Activated CD8-positive, alpha-beta T cell treated with anti-CD3 and anti-CD28 coated beads for 36 hours (primary cell): Measurements from ENCODE around the gene TAS2R3. TPM values are rescaled to one million over a fixed set of nuclear protein-coding genes. Genes with fewer than 3 reads are reported as not detected.

Experiments
- ATAC-seq: fragments of 200-7000 bp; cut with Tn5 transposase; one replicate; pipeline ENCODE4 v1.10.0; 2021; ENCODE audit warnings: mild to moderate bottlenecking, moderate library complexity
- CTCF ChIA-PET: fragments of 350-600 bp; sonication (Branson Sonifier 250); formaldehyde crosslinking; loops from one replicate; lab custom pipeline; 2021; ENCODE audit warnings: antibody characterized with exemption; lab: Charles Lee
- POLR2A ChIA-PET: fragments of 350-600 bp; sonication (Branson Sonifier 250); formaldehyde crosslinking; loops from one replicate; lab custom pipeline; 2021; ENCODE audit warnings: antibody characterized with exemption; lab: Charles Lee
- DNase-seq: peaks from one replicate; pipeline ENCODE4 v3.0.0-alpha.2; 2020
- H3K27ac Mint-ChIP-seq: one replicate; pipeline ENCODE4 v1.8.0; 2021; ENCODE audit warnings: mild to moderate bottlenecking, mixed read lengths
- H3K27me3 Mint-ChIP-seq: one replicate; pipeline ENCODE4 v1.8.0; 2021; ENCODE audit warnings: mixed read lengths
- H3K36me3 Mint-ChIP-seq: one replicate; pipeline ENCODE4 v1.8.0; 2021; ENCODE audit warnings: low read depth, mixed read lengths
- H3K4me1 Mint-ChIP-seq: one replicate; pipeline ENCODE4 v1.8.0; 2021; ENCODE audit warnings: low read depth, mixed read lengths
- H3K4me3 Mint-ChIP-seq: one replicate; pipeline ENCODE4 v1.8.0; 2021; ENCODE audit warnings: mild to moderate bottlenecking, moderate library complexity, mixed read lengths
- H3K9me3 Mint-ChIP-seq: one replicate; pipeline ENCODE4 v1.8.0; 2021; ENCODE audit warnings: mixed read lengths
- CTCF ChIP-seq: fragments of 200-600 bp; IDR thresholded peaks from one replicate; pipeline ENCODE4 v1.8.0; 2022; ENCODE audit warnings: antibody characterized with exemption, mild to moderate bottlenecking
- intact Hi-C: fragments of 100-400 bp; cut with micrococcal nuclease; formaldehyde crosslinking; loops from one replicate; pipeline ENCODE4 v1.10.0; 2022
- total RNA-seq, 2 experiments: library from RNA; stranded (reverse); gene quantifications; one replicate each; pipeline ENCODE4 v1.2.3, GENCODE V29; 2021

TAS2R3 gene
- total RNA-seq, 2 experiments from 2014 or later: 0.94 to 1.0 TPM

DNA sequence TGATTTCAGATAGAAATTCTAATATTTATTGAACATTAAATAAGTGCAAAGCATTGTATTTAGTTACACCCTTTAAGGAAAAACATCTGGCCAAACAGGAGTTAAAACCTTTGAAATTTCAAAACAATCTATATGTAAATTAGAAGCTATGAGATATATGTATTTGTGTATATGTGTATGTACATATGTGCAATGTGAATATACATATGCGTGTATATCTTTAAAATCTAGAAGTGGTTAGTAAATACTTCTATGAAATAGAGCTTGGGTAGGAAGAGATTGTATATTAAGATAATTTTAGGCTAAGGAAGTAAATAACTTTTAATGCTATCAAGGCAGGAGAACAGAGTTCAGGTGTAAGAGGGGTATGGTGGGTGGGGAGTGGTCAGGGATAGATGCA, 46.4 kb upstream of the TAS2R3 start:
- H3K4me1 Mint-ChIP-seq: no peaks in the 10 kb centered on the region
- ATAC-seq (no peak), DNase-seq (no peak)
- ChIA-PET CTCF (interaction anchor here (1.1 to 1.5 kb wide), 3 partner anchors 21 to 184 kb away, joined by 3 to 6 read pairs (median 5); partner anchors contain the start of gene SSBP1), POLR2A (no interaction called here)
- no peak overlapping the region for H3K4me3 Mint-ChIP-seq
- TF ChIP-seq CTCF: no peak
- H3K36me3 Mint-ChIP-seq: no peaks in the 10 kb centered on the region
- H3K27me3 Mint-ChIP-seq: no peaks in the 10 kb centered on the region
- no peak overlapping the region for H3K27ac Mint-ChIP-seq
- H3K9me3 Mint-ChIP-seq: no peaks in the 10 kb centered on the region
- intact Hi-C loops: no loop called here

DNA sequence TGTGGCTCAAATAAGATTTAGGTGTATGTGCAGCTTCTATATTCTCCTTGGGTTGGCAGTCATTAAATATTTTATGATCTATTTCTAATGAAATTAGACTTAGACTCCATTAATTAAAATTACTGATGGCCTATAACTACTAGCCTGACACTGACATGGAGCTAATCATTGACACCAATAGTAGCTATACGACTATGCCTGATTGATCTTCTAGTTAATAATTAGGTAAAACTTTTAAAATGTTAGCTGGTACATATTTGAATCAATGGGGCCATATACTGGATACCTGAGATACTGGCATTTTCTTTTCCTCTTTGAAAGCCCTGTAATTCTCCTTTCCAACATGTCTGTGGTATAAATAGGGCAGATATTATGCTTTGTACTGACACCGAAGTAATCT, 41.4 kb upstream of the TAS2R3 start:
- ChIA-PET POLR2A (interaction anchor here (1.8 kb wide), 1 partner anchor 15 kb away, joined by 8 read pairs; the partner anchor contains the start of gene SSBP1), CTCF (interaction anchor here (1.9 to 5.5 kb wide), 2 partner anchors 11 to 15 kb away, joined by 7 to 35 read pairs; partner anchors contain the start of gene SSBP1)
- Mint-ChIP-seq H3K4me1 (no peaks in the 10 kb centered on the region), H3K4me3 (no peak overlapping the region), H3K27ac (no peak overlapping the region), H3K36me3 (no peaks in the 10 kb centered on the region), H3K27me3 (no peaks in the 10 kb centered on the region), H3K9me3 (no peaks in the 10 kb centered on the region)
- DNase-seq: no peak
- intact Hi-C loops: no loop called here
- no peak for ATAC-seq
- no peak for TF ChIP-seq CTCF

GRCh38 chr7:141729020-141729419, 34.9 kb upstream of the TAS2R3 start:
- intact Hi-C loops: no loop called here
- Mint-ChIP-seq H3K4me3 (no peak overlapping the region), H3K36me3 (no peaks in the 10 kb centered on the region), H3K4me1 (peaks cover 2% of the 10 kb centered on the region), H3K9me3 (no peaks in the 10 kb centered on the region), H3K27ac (no peak overlapping the region), H3K27me3 (no peaks in the 10 kb centered on the region)
- ATAC-seq: no peak
- ChIA-PET POLR2A (no interaction called here), CTCF (interaction anchor here (1.0 to 3.8 kb wide), 2 partner anchors 9 to 13 kb away, joined by 3 to 17 read pairs; partner anchors contain the start of gene SSBP1)
- no peak for DNase-seq
- no peak for TF ChIP-seq CTCF

GRCh38 chr7:141731476-141732149, 32.3 kb upstream of the TAS2R3 start:
- ATAC-seq: no peak
- Mint-ChIP-seq H3K36me3 (no peaks in the 10 kb centered on the region), H3K4me1 (peaks cover 6% of the 10 kb centered on the region), H3K9me3 (no peaks in the 10 kb centered on the region), H3K27ac (no peak overlapping the region), H3K27me3 (no peaks in the 10 kb centered on the region), H3K4me3 (no peak overlapping the region)
- intact Hi-C loops: no loop called here
- CTCF ChIA-PET: interaction anchor here (1.0 to 1.3 kb wide), 2 partner anchors 17 to 77 kb away, joined by 3 read pairs; no protein-coding TSS in a partner anchor
- DNase-seq: no peak
- POLR2A ChIA-PET: interaction anchor here (0.8 kb wide), 1 partner anchor 13 kb away, joined by 5 read pairs; no protein-coding TSS in a partner anchor
- no peak for TF ChIP-seq CTCF
